SK-N-SH treated with all-trans-retinoic acid at 6 μM for 48 hours (cell line): ENCODE measurements around the gene CCL17.

ENCODE experiments used
- CSRNP3 ChIP-seq: fragments of 250-450 bp; sonication (Bioruptor Pico); IDR thresholded peaks from 2 replicates; pipeline ENCODE4 v1.5.1; 2021; ENCODE audit warnings: mild to moderate bottlenecking, moderate library complexity
- ESRRG ChIP-seq: fragments of 250-450 bp; sonication (Bioruptor Pico); IDR thresholded peaks from 2 replicates; pipeline ENCODE4 v1.6.1; 2021; ENCODE audit warnings: mild to moderate bottlenecking
- RARB ChIP-seq: fragments of 250-450 bp; sonication (Bioruptor Pico); IDR thresholded peaks from 2 replicates; pipeline ENCODE4 v1.8.0; 2021; ENCODE audit warnings: mild to moderate bottlenecking, moderate library complexity

DNA sequence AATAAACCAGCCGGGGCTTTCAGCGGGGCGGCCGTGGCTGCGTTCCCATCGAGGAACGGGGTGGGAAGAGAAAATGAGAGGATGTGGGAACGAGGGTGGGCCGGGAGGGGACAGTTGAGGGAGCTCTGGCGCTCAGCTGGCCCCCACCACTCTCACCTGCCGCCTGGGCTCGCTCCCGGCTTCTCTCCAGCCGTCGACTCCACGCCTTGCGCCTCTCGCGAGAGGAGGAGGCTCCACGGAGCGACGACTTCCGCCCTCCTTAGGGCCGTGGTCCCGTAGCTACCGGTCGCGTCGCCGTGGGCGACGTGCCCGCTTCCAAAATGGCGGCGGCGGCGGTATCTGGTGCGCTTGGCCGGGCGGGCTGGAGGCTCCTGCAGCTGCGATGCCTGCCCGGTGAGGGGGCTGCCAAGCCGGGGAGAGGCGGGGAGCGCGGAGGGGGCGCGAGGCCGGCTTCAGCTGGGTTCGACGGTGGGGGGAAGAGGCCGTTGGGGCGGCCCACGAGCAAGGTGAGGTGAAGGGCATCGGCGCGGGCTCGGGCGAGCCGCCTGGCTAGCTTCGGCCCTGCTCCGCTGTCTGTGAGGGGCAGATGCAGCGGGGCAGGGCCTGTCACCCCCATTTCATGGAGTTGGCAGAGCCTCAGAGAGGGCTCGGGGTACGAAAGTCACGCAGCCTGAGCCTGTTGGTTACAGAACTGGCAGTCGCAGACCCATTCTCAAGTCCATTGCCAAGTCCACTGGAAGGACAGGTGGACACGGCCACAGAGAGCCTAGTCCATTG, 42.8 kb downstream of the CCL17 start, which contains the start of the genes CIAPIN1 and COQ9:
- TF ChIP-seq ESRRG (CRISPR knock-in tag) (peak; percentile 87; the same call in 1 of the 2 replicates), RARB (CRISPR knock-in tag) (no peak), CSRNP3 (CRISPR knock-in tag) (no peak)
